ENCODE data around the gene SYT14. TPM values are rescaled to one million over a fixed set of nuclear protein-coding genes. Genes with fewer than 3 reads are reported as not detected.

SYT14 gene
- total RNA-seq, 1 experiment from 2014 or later = 0.07 TPM

- Histone ChIP-seq H4K20me1 (ENCODE audit: insufficient read depth) (no peaks in the 10 kb centered on the region), H3K4me2 (ENCODE audit: low read length) (no peak overlapping the region), H3K79me2 (ENCODE audit: insufficient read depth, low read length) (no peaks in the 10 kb centered on the region), H3K27ac (ENCODE audit: low read depth, low read length) (no peak overlapping the region), H3K9me3 (ENCODE audit: control insufficient read depth in 1 of 2, insufficient read depth in 1 of 2, low read depth in 1 of 2, low read length in 2 of 2) (no peaks in the 10 kb centered on the region), H3K36me3 (ENCODE audit: control insufficient read depth in 1 of 2, insufficient read depth in 2 of 2, low read length in 2 of 2) (no peaks in the 10 kb centered on the region), H3K27me3 (ENCODE audit: insufficient read depth, low read length) (peaks cover 7% of the 10 kb centered on the region; the same call in 1 of the 2 replicates), H3K4me3 (replicated peaks in 1 of 2; ENCODE audit: low read depth in 1 of 2, low read length in 2 of 2) (no peak overlapping the region), H3K4me1 (ENCODE audit: control insufficient read depth in 1 of 2, insufficient read depth in 2 of 2, low read length in 2 of 2) (peaks cover 0 to 8% of the 10 kb centered on the region in 2 experiments; a peak in 1 of 4 replicates), H3K9ac (ENCODE audit: low read length) (no peak overlapping the region), H3K9me2 (ENCODE audit: insufficient read depth) (no peaks in the 10 kb centered on the region), H2AFZ (ENCODE audit: low read depth, low read length, poor library complexity, severe bottlenecking) (no peak overlapping the region)
- ChIA-PET POLR2A (no interaction called here), CTCF (no interaction called here), RAD21 (ENCODE audit: low non-redundant PET in 1 of 2, low total read pairs in 2 of 2, uncharacterized antibody in 2 of 2, unreplicated experiment in 2 of 2) (no interaction called here)
- no peak for ATAC-seq
- intact Hi-C loops (cut with micrococcal nuclease) = no loop called here
- TF ChIP-seq CEBPB (IDR thresholded peaks at IDR 0.05; ENCODE audit: low read depth) = no peak
- TF ChIP-seq ZNF274 (IDR thresholded peaks at IDR 0.05; ENCODE audit: low read depth, low read length) = no peak
- TF ChIP-seq TCF7L2 (IDR thresholded peaks at IDR 0.05; ENCODE audit: borderline replicate concordance, extremely low read depth, insufficient read depth, insufficient read length) = no peak
- no peak for TF ChIP-seq SRF (IDR thresholded peaks at IDR 0.05; ENCODE audit: low read depth)
- TF ChIP-seq EZH2 (IDR thresholded peaks at IDR 0.05) = no peak
- TF ChIP-seq ZFX (IDR thresholded peaks at IDR 0.05) = no peak
- TF ChIP-seq CBX3 (IDR thresholded peaks at IDR 0.05; ENCODE audit: low read depth) = no peak
- no peak for TF ChIP-seq SP1 (IDR thresholded peaks at IDR 0.05; ENCODE audit: low read depth)
- no peak for TF ChIP-seq YY1 (IDR thresholded peaks at IDR 0.05; ENCODE audit: extremely low read depth, insufficient replicate concordance, low read depth, low read length)
- no peak for TF ChIP-seq JUND (IDR thresholded peaks at IDR 0.05)
- TF ChIP-seq, protein P1, sequence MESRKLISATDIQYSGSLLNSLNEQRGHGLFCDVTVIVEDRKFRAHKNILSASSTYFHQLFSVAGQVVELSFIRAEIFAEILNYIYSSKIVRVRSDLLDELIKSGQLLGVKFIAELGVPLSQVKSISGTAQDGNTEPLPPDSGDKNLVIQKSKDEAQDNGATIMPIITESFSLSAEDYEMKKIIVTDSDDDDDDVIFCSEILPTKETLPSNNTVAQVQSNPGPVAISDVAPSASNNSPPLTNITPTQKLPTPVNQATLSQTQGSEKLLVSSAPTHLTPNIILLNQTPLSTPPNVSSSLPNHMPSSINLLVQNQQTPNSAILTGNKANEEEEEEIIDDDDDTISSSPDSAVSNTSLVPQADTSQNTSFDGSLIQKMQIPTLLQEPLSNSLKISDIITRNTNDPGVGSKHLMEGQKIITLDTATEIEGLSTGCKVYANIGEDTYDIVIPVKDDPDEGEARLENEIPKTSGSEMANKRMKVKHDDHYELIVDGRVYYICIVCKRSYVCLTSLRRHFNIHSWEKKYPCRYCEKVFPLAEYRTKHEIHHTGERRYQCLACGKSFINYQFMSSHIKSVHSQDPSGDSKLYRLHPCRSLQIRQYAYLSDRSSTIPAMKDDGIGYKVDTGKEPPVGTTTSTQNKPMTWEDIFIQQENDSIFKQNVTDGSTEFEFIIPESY (IDR thresholded peaks at IDR 0.05; ENCODE audit: extremely low read depth, insufficient replicate concordance, low read length) = no peak
- TF ChIP-seq, protein P2, sequence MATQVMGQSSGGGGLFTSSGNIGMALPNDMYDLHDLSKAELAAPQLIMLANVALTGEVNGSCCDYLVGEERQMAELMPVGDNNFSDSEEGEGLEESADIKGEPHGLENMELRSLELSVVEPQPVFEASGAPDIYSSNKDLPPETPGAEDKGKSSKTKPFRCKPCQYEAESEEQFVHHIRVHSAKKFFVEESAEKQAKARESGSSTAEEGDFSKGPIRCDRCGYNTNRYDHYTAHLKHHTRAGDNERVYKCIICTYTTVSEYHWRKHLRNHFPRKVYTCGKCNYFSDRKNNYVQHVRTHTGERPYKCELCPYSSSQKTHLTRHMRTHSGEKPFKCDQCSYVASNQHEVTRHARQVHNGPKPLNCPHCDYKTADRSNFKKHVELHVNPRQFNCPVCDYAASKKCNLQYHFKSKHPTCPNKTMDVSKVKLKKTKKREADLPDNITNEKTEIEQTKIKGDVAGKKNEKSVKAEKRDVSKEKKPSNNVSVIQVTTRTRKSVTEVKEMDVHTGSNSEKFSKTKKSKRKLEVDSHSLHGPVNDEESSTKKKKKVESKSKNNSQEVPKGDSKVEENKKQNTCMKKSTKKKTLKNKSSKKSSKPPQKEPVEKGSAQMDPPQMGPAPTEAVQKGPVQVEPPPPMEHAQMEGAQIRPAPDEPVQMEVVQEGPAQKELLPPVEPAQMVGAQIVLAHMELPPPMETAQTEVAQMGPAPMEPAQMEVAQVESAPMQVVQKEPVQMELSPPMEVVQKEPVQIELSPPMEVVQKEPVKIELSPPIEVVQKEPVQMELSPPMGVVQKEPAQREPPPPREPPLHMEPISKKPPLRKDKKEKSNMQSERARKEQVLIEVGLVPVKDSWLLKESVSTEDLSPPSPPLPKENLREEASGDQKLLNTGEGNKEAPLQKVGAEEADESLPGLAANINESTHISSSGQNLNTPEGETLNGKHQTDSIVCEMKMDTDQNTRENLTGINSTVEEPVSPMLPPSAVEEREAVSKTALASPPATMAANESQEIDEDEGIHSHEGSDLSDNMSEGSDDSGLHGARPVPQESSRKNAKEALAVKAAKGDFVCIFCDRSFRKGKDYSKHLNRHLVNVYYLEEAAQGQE (IDR thresholded peaks at IDR 0.05; ENCODE audit: low read depth) = no peak
- TF ChIP-seq, protein P3, sequence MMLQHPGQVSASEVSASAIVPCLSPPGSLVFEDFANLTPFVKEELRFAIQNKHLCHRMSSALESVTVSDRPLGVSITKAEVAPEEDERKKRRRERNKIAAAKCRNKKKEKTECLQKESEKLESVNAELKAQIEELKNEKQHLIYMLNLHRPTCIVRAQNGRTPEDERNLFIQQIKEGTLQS (IDR thresholded peaks at IDR 0.05) = no peak
- TF ChIP-seq RAD21 (IDR thresholded peaks at IDR 0.05; ENCODE audit: low read depth) = no peak
- TF ChIP-seq, protein P4, sequence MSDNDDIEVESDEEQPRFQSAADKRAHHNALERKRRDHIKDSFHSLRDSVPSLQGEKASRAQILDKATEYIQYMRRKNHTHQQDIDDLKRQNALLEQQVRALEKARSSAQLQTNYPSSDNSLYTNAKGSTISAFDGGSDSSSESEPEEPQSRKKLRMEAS (IDR thresholded peaks at IDR 0.05) = no peak
- TF ChIP-seq POLR2A (IDR thresholded peaks at IDR 0.05; ENCODE audit: borderline replicate concordance, extremely low read depth, insufficient read depth, insufficient read length) = no peak
- no peak for DNase-seq (ENCODE audit: low read depth, low spot score)
- BruUV-seq (replicated peaks) = no TSS peak
Measured at GRCh38 chr1:210217482-210217881, 279.5 kb downstream of the SYT14 start.

Data from HCT116 (cell line).